H1 (cell line): ENCODE results near the gene DAAM1. TPM values are rescaled to one million over a fixed set of nuclear protein-coding genes. Genes with fewer than 3 reads are reported as not detected.

Experiments
- CTCF ChIA-PET: fragments of 300-600 bp; sonication (Branson Sonifier 250); formaldehyde crosslinking; loops from one replicate; lab custom pipeline; 2021; ENCODE audit not compliant: partially characterized antibody; lab: Charles Lee
- POLR2A ChIA-PET: fragments of 300-600 bp; sonication (Branson Sonifier 250); formaldehyde crosslinking; loops from one replicate; lab custom pipeline; 2021; ENCODE audit warnings: inconsistent platforms; ENCODE audit not compliant: partially characterized antibody; lab: Charles Lee
- DNase-seq, 2 experiments: peaks; one replicate each; pipeline versions ENCODE4 v3.0.0 to v3.0.0-alpha.2; 2010 to 2022; ENCODE audit warnings: low spot score in 2 of 2, low read depth in 1 of 2, mixed read lengths in 1 of 2
- FAIRE-seq: peaks from 2 replicates; lab custom pipeline; 2011; peaks lifted over from hg19 to GRCh38; lab: Jason Lieb, UNC
- H2AFZ ChIP-seq: 2 replicates; pipeline ENCODE4 v1.8.1; 2012; ENCODE audit warnings: low read length, inconsistent platforms
- H2AK5ac ChIP-seq: 2 replicates; pipeline ENCODE4 v1.6.1; 2013; ENCODE audit warnings: low read depth, low read length
- H2BK120ac ChIP-seq: replicated peaks from 2 replicates; pipeline ENCODE3; 2013; ENCODE audit warnings: low read depth, low read length, inconsistent platforms
- H2BK12ac ChIP-seq: 2 replicates; pipeline ENCODE4 v1.6.1; 2013; ENCODE audit warnings: low read depth, low read length
- H2BK15ac ChIP-seq: 2 replicates; pipeline ENCODE4 v1.6.1; 2013; ENCODE audit warnings: low read length
- H2BK20ac ChIP-seq: 2 replicates; pipeline ENCODE4 v1.6.1; 2013; ENCODE audit warnings: low read length
- H2BK5ac ChIP-seq: 2 replicates; pipeline ENCODE4 v1.6.1; 2013; ENCODE audit warnings: low read depth, low read length
- H3K14ac ChIP-seq: 2 replicates; pipeline ENCODE4 v1.6.1; 2013; ENCODE audit warnings: inconsistent platforms; ENCODE audit not compliant: insufficient read length
- H3K18ac ChIP-seq: 2 replicates; pipeline ENCODE4 v1.6.1; 2013; ENCODE audit warnings: low read length; ENCODE audit errors: extremely low read depth
- H3K23ac ChIP-seq: 2 replicates; pipeline ENCODE4 v1.6.1; 2013; ENCODE audit warnings: inconsistent platforms; ENCODE audit not compliant: insufficient read length
- H3K23me2 ChIP-seq: 2 replicates; pipeline ENCODE4 v1.6.1; 2013; ENCODE audit warnings: low read depth, low read length
- H3K27ac ChIP-seq: 2 replicates; pipeline ENCODE4 v1.6.1; 2011; ENCODE audit warnings: low read depth, low read length, inconsistent platforms
- H3K27me3 ChIP-seq, 4 experiments: replicated peaks in 1 of 4; 1 replicate in 1 of 4; 2 replicates in 3 of 4; pipeline versions ENCODE4 v1.6.1 to v1.8.1; 2011 to 2013; ENCODE audit warnings: low read length in 3 of 4, mild to moderate bottlenecking in 3 of 4, inconsistent platforms in 2 of 4, mixed read lengths in 2 of 4, moderate library complexity in 1 of 4; ENCODE audit not compliant: control insufficient read depth in 3 of 4, insufficient read depth in 3 of 4; ENCODE audit errors: extremely low read depth in 1 of 4
- H3K36me3 ChIP-seq, 4 experiments: 2 replicates each; pipeline versions ENCODE4 v1.6.1 to v1.8.1; 2011 to 2013; ENCODE audit warnings: mild to moderate bottlenecking in 4 of 4, low read length in 3 of 4, moderate library complexity in 2 of 4, control low read depth in 1 of 4, inconsistent platforms in 1 of 4; ENCODE audit not compliant: insufficient read depth in 4 of 4, control insufficient read depth in 2 of 4
- H3K4ac ChIP-seq: replicated peaks from 2 replicates; pipeline ENCODE3; 2013; ENCODE audit warnings: low read length, low read depth, mixed read lengths, inconsistent platforms; ENCODE audit not compliant: insufficient read length
- H3K4me1 ChIP-seq, 4 experiments: replicated peaks in 1 of 4; 1 replicate in 1 of 4; 2 replicates in 3 of 4; pipeline versions ENCODE4 v1.6.1 to v1.8.1; 2011 to 2013; ENCODE audit warnings: low read length in 3 of 4, inconsistent platforms in 2 of 4, mixed read lengths in 1 of 4; ENCODE audit not compliant: insufficient read depth in 4 of 4, control insufficient read depth in 3 of 4
- H3K4me2 ChIP-seq, 2 experiments: 2 replicates each; pipeline versions ENCODE4 v1.6.1 to v1.8.1; 2011 to 2013; ENCODE audit warnings: low read depth in 2 of 2, low read length in 2 of 2, control low read depth in 1 of 2, inconsistent platforms in 1 of 2, mild to moderate bottlenecking in 1 of 2; ENCODE audit not compliant: insufficient read depth in 1 of 2
- H3K4me3 ChIP-seq, 4 experiments: fragments of 200-600, 300-600 bp in 1 of 4; sonication (generic), shearing (Covaris generic), sonication (Bioruptor Twin) in 1 of 4; 2 replicates each; pipeline versions ENCODE4 v1.5.1 to v1.8.1; 2011 to 2016; ENCODE audit warnings: low read length in 4 of 4, low read depth in 3 of 4, control low read depth in 2 of 4, inconsistent platforms in 2 of 4, mild to moderate bottlenecking in 2 of 4, mixed read lengths in 1 of 4, moderate library complexity in 1 of 4; ENCODE audit not compliant: insufficient read depth in 2 of 4; ENCODE audit errors: extremely low read depth in 1 of 4
- H3K56ac ChIP-seq: replicated peaks from 2 replicates; pipeline ENCODE3; 2013; ENCODE audit warnings: low read depth, mild to moderate bottlenecking, mixed read lengths, low read length, inconsistent platforms; ENCODE audit not compliant: insufficient read length
- H3K79me1 ChIP-seq: 2 replicates; pipeline ENCODE4 v1.6.1; 2013; ENCODE audit warnings: low read depth, low read length, control low read depth
- H3K79me2 ChIP-seq, 2 experiments: 2 replicates each; pipeline versions ENCODE4 v1.6.1 to v1.8.1; 2012 to 2013; ENCODE audit warnings: low read length in 2 of 2, mild to moderate bottlenecking in 2 of 2, inconsistent platforms in 1 of 2; ENCODE audit not compliant: insufficient read depth in 2 of 2, control insufficient read depth in 1 of 2
- H3K9ac ChIP-seq, 4 experiments: replicated peaks in 1 of 4; 1 replicate in 1 of 4; 2 replicates in 3 of 4; pipeline versions ENCODE4 v1.6.1 to v1.8.1; 2011 to 2013; ENCODE audit warnings: low read depth in 3 of 4, low read length in 3 of 4, control low read depth in 2 of 4, mild to moderate bottlenecking in 2 of 4, moderate library complexity in 2 of 4, inconsistent platforms in 1 of 4; ENCODE audit errors: extremely low read depth in 1 of 4
- H3K9me3 ChIP-seq, 2 experiments: 2 replicates each; pipeline versions ENCODE4 v1.6.1 to v1.8.1; 2012 to 2013; ENCODE audit warnings: mild to moderate bottlenecking in 2 of 2, moderate library complexity in 2 of 2, control low read depth in 1 of 2, inconsistent platforms in 1 of 2, low read depth in 1 of 2, low read length in 1 of 2, mixed read lengths in 1 of 2; ENCODE audit not compliant: insufficient read depth in 2 of 2
- H4K20me1 ChIP-seq, 2 experiments: replicated peaks in 1 of 2; 2 replicates each; pipeline versions ENCODE3 to v1.8.1; 2011 to 2013; ENCODE audit warnings: inconsistent platforms in 2 of 2, low read length in 2 of 2, mild to moderate bottlenecking in 1 of 2; ENCODE audit not compliant: insufficient read depth in 2 of 2, control insufficient read depth in 1 of 2
- H4K5ac ChIP-seq: 2 replicates; pipeline ENCODE4 v1.6.1; 2013; ENCODE audit warnings: low read length, low read depth, mixed read lengths, inconsistent platforms; ENCODE audit not compliant: insufficient read length
- H4K8ac ChIP-seq: 2 replicates; pipeline ENCODE4 v1.8.0; 2013; ENCODE audit warnings: mild to moderate bottlenecking, moderate library complexity, low read length, inconsistent platforms; ENCODE audit not compliant: insufficient read depth; ENCODE audit errors: extremely low read depth
- H4K91ac ChIP-seq: replicated peaks from 2 replicates; pipeline ENCODE3; 2013; ENCODE audit warnings: low read length, mixed read lengths, inconsistent platforms; ENCODE audit not compliant: insufficient read length
- CEBPB ChIP-seq: IDR thresholded peaks from 2 replicates; pipeline ENCODE4 v1.6.1; 2012; ENCODE audit warnings: low read depth, low read length
- RNF2 ChIP-seq: fragments of 200-900, 300-1000 bp; sonication (generic); IDR thresholded peaks from 2 replicates; pipeline ENCODE4 v1.7.1; 2016; ENCODE audit warnings: borderline replicate concordance, low read depth, mild to moderate bottlenecking, antibody characterized with exemption, low read length; ENCODE audit not compliant: poor library complexity, severe bottlenecking; ENCODE audit errors: missing control alignments
- WGBS, 2 experiments: shearing (Covaris generic) in 1 of 2; methylation state at CpG; one replicate each; pipeline versions ENCODE4 v1.1.6 to v1.1.7; 2013 to 2015; ENCODE audit warnings: low lambda C conversion rate in 2 of 2, mixed read lengths in 2 of 2, inconsistent platforms in 1 of 2, low coverage in 1 of 2, missing lambda C conversion rate in 1 of 2; ENCODE audit not compliant: insufficient replicate concordance in 2 of 2, insufficient coverage in 1 of 2, insufficient read length in 1 of 2; ENCODE audit errors: extremely low coverage in 1 of 2, missing lambda C conversion rate in 1 of 2; 5-methylcytosine and 5-hydroxymethylcytosine counted together
- polyA plus RNA-seq, 7 experiments: library from polyadenylated mRNA; depleted of rRNA in 3 of 7; stranded (reverse) in 5 of 7; unstranded in 2 of 7; fragments of >200 nt in 5 of 7; fragments of 200-250 nt in 2 of 7; gene quantifications; 1 replicate in 5 of 7; 2 replicates in 1 of 7; 4 replicates in 1 of 7; pipeline versions ENCODE4 v1.2.1 to v1.2.3, GENCODE V29; 2011 to 2013; ENCODE audit warnings: missing spikeins in 2 of 7, mixed read lengths in 2 of 7
- total RNA-seq: library from RNA; stranded (reverse); fragmentation: NEBNext Ultra II Directional; extraction: Animal tissue kit (Norgen Biotek cat#: 25700); gene quantifications from 2 replicates; pipeline ENCODE4 v1.2.1, GENCODE V29; 2021

DAAM1 gene
- total and polyA plus RNA-seq, 2 of the 8 experiments (the other 6 are each of a cell fraction or from before 2014, with no cell fraction given) = 5.0 to 44.9 TPM

- H3K79me1 ChIP-seq = no peaks in the 10 kb centered on the region
- H3K9me3 ChIP-seq = no peaks in the 10 kb centered on the region
- ChIA-PET CTCF (no interaction called here), POLR2A (no interaction called here)
- no peak for FAIRE-seq
- H3K4ac ChIP-seq = no peak overlapping the region
- no peak overlapping the region for H4K91ac ChIP-seq
- H3K18ac ChIP-seq = no peak overlapping the region
- H4K5ac ChIP-seq = no peak overlapping the region
- no peaks in the 10 kb centered on the region for H4K20me1 ChIP-seq
- no peak overlapping the region for H3K9ac ChIP-seq
- no peaks in the 10 kb centered on the region for H3K79me2 ChIP-seq
- H3K56ac ChIP-seq = no peak overlapping the region
- H3K23ac ChIP-seq = no peak overlapping the region
- TF ChIP-seq RNF2 (no peak), CEBPB (peak; percentile 66)
- H2BK120ac ChIP-seq = no peak overlapping the region
- no peaks in the 10 kb centered on the region for H3K36me3 ChIP-seq
- H3K14ac ChIP-seq = no peak overlapping the region
- H3K27me3 ChIP-seq = no peaks in the 10 kb centered on the region
- H3K4me2 ChIP-seq = no peak overlapping the region
- H3K23me2 ChIP-seq = no peaks in the 10 kb centered on the region
- no peak overlapping the region for H2BK5ac ChIP-seq
- no peak overlapping the region for H3K4me3 ChIP-seq
- WGBS, 2 experiments = 82% methylated on average over 7 of the region's 7 CpGs; no CpG with 5 or more reads in 1 of the 2 experiments
- H2BK15ac ChIP-seq = no peak overlapping the region
- peak overlapping the region; percentile 89 for H2AFZ ChIP-seq
- H4K8ac ChIP-seq = no peak overlapping the region
- no peak overlapping the region for H2BK20ac ChIP-seq
- no peak overlapping the region for H2AK5ac ChIP-seq
- no peak overlapping the region for H3K27ac ChIP-seq
- no peak for DNase-seq
- H3K4me1 ChIP-seq = peaks cover 0 to 3% (median 0%) of the 10 kb centered on the region in 4 experiments; a peak in 1 of 7 replicates
- H2BK12ac ChIP-seq = peak overlapping the region; percentile 78; the same call in 1 of the 2 replicates
Observed at GRCh38 chr14:59161561-59162175, 26.8 kb upstream of the DAAM1 start.
